ENCODE results near the gene KLK14.
A peak's percentile ranks its signal among the peaks of the same experiment; 100 is the strongest.

The KLK14 gene

DNA sequence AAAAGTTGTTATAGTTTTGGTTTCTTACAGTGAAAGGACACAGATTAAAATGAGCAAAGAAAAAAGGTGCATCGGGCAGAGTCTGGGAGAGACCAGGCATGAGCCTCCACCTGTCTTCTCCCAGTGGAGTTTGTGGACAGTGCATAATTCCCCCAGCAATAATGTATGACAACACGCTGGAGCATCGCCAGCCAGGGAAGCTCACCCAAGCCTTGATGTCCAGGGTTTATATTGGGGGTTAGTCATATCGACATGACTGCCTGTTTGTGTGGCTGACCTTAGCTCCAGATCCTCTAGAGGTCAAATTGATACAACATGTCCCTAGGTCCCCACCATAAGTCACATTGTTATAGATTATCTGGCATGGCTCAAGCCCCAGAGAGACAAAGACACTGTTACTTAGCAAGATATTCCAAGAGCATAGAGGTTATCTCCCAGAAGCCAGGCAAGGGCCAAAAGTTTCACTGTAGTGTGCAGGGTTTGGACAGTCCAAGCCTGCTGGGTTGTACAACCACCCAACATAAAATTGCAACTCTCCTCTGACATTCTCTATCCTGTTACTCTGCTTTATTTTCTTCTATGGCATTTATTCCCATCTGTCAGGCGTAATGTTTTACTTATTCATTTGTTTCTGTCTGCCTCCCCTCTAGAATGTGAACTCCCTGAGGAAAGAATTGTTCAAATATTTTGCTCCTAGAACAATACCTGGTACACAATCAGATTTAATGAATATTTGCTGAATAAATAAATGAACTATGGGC, 12.2 kb downstream of the KLK14 start:
- no peak for DNase-seq (ENCODE audit: low read depth)

DNA sequence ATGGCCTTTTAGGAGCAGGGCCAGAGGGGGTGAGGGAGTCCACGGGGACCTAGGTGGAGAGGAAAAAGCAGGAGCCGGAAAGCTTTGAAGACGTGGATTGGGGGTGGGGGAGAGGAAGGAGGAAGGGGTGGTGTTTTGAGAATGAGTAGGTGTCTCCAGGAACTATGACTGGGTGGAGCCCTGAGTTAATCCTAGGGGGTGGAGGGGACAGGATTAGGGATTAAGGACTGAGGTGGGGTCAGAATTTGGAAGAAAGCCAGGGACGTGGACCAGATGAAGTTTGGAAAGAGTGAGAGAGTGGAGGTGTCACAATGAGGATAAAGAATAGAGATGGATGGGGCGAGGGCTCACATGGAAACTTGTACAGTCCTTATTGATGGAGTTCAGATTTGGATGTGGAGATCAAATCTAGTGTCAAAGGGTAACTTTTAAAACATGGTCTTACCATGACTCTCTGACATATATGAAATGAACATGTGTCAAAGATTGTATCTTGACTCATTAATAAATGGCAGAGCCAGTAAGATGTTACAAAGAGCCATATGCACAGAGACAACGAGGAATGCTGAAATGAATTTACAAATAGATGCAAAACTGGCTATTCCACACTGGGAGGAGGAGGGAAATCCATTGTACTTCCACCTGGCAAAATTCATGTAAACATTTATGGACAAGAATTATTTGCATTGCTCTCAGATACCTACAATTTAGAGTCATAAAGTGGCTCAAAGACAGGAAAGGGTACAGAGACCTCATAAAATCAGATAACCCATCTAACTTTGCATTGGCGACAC, 16.1 kb downstream of the KLK14 start:
- peak; percentile 88 for DNase-seq (ENCODE audit: low read depth)
- TF ChIP-seq, protein P1, sequence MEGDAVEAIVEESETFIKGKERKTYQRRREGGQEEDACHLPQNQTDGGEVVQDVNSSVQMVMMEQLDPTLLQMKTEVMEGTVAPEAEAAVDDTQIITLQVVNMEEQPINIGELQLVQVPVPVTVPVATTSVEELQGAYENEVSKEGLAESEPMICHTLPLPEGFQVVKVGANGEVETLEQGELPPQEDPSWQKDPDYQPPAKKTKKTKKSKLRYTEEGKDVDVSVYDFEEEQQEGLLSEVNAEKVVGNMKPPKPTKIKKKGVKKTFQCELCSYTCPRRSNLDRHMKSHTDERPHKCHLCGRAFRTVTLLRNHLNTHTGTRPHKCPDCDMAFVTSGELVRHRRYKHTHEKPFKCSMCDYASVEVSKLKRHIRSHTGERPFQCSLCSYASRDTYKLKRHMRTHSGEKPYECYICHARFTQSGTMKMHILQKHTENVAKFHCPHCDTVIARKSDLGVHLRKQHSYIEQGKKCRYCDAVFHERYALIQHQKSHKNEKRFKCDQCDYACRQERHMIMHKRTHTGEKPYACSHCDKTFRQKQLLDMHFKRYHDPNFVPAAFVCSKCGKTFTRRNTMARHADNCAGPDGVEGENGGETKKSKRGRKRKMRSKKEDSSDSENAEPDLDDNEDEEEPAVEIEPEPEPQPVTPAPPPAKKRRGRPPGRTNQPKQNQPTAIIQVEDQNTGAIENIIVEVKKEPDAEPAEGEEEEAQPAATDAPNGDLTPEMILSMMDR (IDR thresholded peaks at IDR 0.05; ENCODE audit: control insufficient read depth, extremely low read depth, insufficient read depth), result no peak

More for the DNA sequence above, 12.2 kb downstream of the KLK14 start:
- no peak overlapping the region for H3K4me3 ChIP-seq (ENCODE audit: low read depth, low read length)
- TF ChIP-seq, protein P1 (IDR thresholded peaks at IDR 0.05; ENCODE audit: control insufficient read depth, extremely low read depth, insufficient read depth), result no peak

DNA sequence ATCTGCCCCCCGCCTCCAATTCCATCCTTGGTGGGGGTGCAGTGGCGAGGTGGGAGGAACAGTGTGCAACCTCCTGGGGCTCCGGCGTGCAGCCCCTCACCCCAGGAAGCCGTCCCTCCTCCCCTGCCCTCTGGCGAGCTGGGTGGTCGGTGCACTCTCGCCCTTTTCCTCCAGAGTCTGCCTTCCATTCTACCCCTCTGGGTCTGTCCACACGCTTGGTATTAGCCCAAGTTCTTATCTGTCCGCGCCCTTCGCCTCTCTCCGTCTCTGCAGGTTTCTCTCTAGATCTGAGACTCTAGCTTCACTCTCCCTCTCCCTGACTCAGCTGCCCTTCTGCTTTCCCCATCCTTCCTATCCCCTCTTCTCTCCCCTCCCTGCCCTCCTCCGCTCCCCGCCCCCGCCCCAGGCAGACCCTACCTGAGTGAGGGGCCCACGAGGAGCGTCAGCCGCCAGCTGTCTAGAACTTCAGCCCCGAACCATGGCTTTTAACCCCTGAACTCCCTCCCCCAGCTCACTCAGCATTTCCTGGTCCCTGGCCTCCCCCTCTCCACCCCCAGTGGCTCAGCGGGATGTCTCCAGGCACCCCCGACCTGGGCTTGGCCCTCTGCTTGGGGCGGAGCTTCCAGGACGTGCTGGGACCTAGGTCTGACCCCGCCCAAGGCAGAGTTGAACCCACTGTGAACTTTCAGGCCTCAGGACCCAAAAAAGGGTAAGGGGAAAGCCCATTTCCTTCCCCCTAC, 17.3 kb downstream of the KLK14 start:
- TF ChIP-seq, protein P1 (IDR thresholded peaks at IDR 0.05; ENCODE audit: control insufficient read depth, extremely low read depth, insufficient read depth), result no peak
- H3K4me3 ChIP-seq (ENCODE audit: low read depth, low read length), result no peak overlapping the region
- no peak for DNase-seq (ENCODE audit: low read depth)

More for the DNA sequence above, 16.1 kb downstream of the KLK14 start:
- H3K4me3 ChIP-seq (ENCODE audit: low read depth, low read length), result no peak overlapping the region

DNA sequence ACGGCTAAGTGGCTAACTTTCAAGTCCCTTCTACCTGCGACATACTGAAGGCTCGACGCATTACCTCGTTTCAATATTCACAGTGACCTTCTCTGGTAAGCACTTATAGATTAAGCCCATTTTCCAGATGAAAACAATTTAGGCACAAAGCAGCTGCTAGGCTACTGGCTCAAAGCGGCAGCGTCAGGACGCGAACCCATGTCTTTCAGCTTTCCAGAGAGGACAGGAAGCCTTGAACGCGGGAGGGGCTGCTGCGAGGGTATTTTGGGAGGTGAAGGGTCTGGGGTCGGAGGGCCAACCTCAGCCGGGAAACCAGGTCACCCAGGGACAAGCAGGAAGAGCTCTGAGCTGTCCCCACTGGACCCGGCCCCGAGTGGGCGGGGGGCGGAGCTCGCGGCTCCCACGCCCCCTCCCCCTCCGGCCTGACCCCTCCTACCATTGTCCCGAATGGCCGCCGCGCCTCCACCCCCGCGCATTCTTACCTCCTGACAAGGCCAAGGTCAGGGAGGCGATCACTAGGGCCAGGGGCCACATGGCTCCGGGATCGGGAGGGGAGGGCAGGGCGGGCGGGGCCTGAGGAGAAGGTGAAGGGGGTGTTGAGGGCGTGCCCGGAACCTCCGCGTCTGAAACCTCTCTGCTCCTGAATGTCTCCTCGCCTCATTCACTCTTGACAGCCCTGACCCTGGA, 18.0 kb downstream of the KLK14 start, which contains the start of gene KLK13:
Gene KLK13 (minus strand): TSS at position 559 of the 687 bp plus-strand sequence. CDS start 25 bp downstream, at position 534.
- H3K4me3 ChIP-seq (ENCODE audit: low read depth, low read length), result no peak within 1 kb of the TSS
- DNase-seq (ENCODE audit: low read depth), result no peak
- TF ChIP-seq, protein P1 (IDR thresholded peaks at IDR 0.05; ENCODE audit: control insufficient read depth, extremely low read depth, insufficient read depth), result no peak

DNA sequence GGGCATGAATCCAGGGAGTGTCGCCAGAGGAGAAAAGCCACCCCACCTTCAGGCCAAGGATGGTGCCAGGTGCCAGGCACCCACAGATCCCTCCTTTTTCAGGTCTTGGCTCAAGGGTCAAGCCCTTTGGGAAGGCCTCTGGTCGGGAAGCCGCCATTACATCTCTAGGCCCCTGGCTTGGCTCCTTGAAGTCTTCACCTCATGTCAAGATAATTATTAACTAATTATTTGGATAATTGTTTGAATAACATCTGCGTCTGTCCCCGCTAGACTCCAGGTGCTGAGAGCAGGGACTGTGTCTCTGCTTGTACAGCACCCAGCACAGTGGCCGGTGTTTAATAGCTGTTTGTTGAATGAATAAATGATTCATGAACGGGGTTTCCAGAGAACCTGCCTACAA, 19.0 kb downstream of the KLK14 start:
- no peak for DNase-seq (ENCODE audit: low read depth)
- TF ChIP-seq, protein P1 (IDR thresholded peaks at IDR 0.05; ENCODE audit: control insufficient read depth, extremely low read depth, insufficient read depth), result no peak
- H3K4me3 ChIP-seq (ENCODE audit: low read depth, low read length), result no peak overlapping the region

DNA sequence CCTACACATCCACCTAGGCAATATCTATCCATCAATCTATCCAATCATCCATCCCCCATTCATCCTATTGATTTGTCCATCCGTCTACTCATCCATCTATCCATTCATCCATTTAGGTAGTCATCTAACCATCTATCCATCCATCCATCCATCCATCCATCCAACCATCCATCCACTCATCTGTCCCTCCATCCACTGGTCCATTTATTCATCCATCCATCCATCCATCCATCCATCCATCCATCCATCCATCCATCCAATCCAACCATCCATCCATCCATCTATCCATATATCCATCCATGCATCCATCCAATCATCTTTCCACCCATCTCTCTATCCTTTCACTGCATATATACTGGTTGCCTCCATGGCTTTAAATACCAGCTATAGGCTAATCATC, 21.7 kb downstream of the KLK14 start:
- TF ChIP-seq, protein P1 (IDR thresholded peaks at IDR 0.05; ENCODE audit: control insufficient read depth, extremely low read depth, insufficient read depth), result no peak
- no peak overlapping the region for H3K4me3 ChIP-seq (ENCODE audit: low read depth, low read length)
- DNase-seq (ENCODE audit: low read depth), result no peak

Data from LNCaP clone FGC (cell line).